Measurements from ENCODE around the gene EPG5.

The EPG5 gene

DNA sequence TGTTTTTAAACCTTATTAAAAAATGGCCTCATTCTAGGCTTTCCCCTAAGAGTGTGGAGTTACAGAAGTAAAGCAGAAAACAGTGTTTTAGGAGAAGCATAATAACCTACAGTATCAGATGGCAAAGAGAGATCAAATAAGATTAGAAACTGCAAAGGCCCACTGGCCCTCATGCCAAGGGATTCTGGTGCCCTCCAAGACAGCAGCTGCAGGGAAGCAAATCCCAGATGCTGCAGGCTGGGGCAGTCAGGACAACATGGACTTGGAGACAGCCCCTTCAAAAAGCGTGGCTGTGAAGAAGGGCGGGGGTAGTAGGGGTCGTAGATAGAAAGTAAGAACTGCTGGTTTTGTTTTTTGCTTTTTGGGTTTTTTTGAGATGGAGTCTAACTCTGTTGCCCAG is 28.3 kb upstream of the EPG5 start:
- no peak for DNase-seq (ENCODE audit: extremely low read depth, low read depth)
- TF ChIP-seq, protein P1, sequence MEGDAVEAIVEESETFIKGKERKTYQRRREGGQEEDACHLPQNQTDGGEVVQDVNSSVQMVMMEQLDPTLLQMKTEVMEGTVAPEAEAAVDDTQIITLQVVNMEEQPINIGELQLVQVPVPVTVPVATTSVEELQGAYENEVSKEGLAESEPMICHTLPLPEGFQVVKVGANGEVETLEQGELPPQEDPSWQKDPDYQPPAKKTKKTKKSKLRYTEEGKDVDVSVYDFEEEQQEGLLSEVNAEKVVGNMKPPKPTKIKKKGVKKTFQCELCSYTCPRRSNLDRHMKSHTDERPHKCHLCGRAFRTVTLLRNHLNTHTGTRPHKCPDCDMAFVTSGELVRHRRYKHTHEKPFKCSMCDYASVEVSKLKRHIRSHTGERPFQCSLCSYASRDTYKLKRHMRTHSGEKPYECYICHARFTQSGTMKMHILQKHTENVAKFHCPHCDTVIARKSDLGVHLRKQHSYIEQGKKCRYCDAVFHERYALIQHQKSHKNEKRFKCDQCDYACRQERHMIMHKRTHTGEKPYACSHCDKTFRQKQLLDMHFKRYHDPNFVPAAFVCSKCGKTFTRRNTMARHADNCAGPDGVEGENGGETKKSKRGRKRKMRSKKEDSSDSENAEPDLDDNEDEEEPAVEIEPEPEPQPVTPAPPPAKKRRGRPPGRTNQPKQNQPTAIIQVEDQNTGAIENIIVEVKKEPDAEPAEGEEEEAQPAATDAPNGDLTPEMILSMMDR (IDR thresholded peaks at IDR 0.05; ENCODE audit: low read depth, low read length) = no peak

DNA sequence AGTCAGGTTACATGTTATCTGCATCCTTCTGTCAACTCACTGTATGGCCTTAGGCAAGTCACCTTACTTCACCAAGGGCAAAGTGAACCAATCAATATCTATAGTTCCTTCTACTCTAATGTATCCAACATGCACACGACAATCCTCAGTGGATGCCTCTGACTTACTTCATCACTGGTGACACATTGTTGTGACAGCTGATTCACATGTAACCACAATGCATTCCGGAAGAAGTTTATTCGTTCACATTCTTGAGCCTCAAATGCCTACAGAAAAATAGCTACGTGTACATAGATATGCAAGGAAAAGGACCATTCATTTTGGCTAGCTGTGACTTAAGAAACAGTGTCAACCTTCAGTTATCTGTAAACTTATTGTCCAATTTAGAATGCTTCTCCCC is 26.3 kb upstream of the EPG5 start:
- peak; percentile 7 for DNase-seq (ENCODE audit: extremely low read depth, low read depth)
- TF ChIP-seq, protein P1 (IDR thresholded peaks at IDR 0.05; ENCODE audit: low read depth, low read length) = no peak

DNA sequence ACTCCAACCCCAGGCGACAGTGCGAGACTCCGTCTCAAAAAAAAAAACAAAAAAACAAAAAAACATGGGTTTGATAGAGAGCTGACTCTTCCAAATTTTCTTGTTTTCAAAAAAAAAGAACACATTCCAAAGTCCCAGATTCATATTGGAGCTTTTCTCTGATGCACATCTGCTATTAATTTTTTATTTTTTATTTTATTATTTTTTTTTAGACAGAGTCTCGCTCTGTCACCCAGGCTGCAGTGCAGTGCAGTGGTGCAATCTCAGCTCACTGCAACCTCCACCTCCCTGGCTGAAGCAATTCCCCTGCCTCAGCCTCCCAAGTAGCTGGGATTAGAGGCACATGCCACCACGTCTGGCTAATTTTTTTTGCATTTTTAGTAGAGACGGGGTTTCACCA is 25.4 kb upstream of the EPG5 start:
- DNase-seq (ENCODE audit: extremely low read depth, low read depth) = peak; percentile 4

DNA sequence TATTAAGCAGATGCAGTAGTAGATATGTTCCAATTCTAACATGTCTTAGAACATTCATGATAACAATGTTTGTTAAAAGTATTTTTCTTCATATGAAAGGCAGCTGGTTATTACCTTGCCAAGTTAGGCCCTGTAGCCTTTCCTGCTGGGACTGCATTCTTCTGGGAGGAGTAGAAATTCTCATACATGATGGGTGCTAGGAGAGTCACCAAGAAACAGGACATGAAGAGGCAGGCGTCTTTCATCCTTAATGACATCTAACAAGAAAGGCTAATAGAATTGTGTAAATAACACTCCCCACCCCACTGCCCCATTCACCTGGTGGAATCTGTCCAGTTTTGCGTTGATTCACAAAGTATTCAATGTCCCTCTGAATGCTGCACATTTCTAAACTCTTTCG is 24.7 kb upstream of the EPG5 start:
- TF ChIP-seq, protein P1 (IDR thresholded peaks at IDR 0.05; ENCODE audit: low read depth, low read length) = no peak

DNA sequence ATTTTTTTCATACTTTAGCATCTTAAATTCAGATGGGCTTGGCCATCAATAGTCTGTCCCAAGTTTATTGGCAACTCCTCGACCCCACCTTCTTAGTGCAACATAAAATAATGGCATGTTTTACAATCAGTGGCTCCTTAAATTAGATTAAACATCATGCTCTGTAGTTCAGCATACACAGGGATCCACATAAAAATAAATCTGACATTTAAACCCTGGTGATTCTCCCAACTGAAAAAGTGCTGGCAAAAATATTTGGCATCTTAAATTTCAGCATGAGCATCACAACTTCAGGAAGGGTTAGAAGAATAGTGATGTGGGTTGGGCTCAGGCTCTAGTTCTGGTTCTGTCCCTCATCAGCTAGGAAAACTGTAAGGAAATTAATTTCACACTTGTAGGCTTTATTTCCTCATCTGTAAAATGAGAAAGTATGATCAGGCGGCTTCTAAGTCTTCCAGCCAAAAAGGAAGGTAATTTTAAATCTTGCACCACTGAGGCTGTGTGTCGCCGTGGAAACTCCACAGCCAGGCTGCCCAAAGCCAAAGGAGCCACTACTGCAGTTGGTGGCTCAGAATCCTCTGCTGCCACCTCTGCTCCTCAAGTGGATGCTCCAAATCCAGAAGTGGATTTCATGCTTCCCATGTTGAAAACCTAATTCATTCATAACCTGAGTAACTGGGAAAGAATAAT is 17.6 kb upstream of the EPG5 start:
- DNase-seq (ENCODE audit: extremely low read depth, low read depth) = no peak
- TF ChIP-seq, protein P1 (IDR thresholded peaks at IDR 0.05; ENCODE audit: low read depth, low read length) = no peak

More for the DNA sequence above, 24.7 kb upstream of the EPG5 start:
- no peak for DNase-seq (ENCODE audit: extremely low read depth, low read depth)

DNA sequence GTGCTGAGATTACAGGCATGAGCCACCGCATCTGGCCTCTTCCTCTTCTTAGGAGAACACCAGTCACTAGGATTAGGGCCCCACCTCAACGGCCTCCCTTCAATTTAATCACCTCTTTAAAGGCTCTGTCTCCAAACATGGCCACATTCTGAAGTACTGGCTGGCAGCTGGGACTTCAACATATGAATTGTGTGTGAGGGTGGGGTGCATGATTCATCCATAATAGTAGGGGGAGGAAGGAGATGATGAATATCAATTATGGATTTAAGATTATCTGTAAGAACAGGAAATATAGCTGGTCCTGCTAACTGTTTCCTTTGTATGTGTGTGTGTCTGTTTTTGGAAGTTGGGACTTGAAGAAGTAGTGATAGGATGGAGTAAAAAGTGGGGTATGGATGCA is 14.7 kb upstream of the EPG5 start:
- TF ChIP-seq, protein P1 (IDR thresholded peaks at IDR 0.05; ENCODE audit: low read depth, low read length) = no peak
- no peak for DNase-seq (ENCODE audit: extremely low read depth, low read depth)

DNA sequence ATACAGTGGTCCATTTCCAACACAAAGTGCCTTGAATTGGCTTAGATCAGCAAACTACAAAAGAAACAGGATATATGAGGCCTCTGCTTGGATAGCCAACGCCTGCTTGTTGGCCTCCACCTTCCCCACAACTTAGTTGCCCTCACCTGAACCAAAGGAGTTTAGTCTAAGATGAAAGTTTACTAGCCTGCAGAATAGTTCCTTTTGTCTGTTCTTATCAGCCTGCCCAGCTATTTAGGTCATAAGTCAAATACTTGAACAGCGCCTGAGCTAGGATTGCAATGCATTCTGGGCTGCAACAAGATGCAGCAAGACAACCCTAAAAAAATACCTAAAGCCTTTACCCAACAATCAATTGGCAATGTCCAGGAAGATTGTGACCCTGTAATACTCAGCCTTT is 13.1 kb upstream of the EPG5 start:
- no peak for DNase-seq (ENCODE audit: extremely low read depth, low read depth)
- TF ChIP-seq, protein P1 (IDR thresholded peaks at IDR 0.05; ENCODE audit: low read depth, low read length) = no peak

DNA sequence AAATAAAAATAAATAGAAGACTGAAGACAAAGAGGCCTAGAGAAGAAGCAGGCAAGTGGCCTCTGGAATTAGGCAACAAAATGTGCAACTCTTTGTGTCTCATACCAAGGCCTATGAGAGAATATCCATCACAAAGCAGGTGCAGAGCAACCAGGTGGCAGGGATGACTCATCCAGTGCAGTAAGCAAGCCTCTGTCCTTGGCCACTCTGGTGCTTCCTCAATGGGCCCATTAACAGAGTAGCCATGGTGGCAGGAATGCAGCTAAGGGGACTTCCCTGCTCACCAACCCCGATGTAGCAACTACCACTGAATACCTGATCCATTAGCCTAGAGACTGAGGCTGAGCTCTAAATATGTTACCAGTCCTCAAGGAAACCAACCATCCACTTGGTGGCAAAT is 11.0 kb upstream of the EPG5 start:
- no peak for DNase-seq (ENCODE audit: extremely low read depth, low read depth)
- TF ChIP-seq, protein P1 (IDR thresholded peaks at IDR 0.05; ENCODE audit: low read depth, low read length) = no peak
